CD14-positive monocyte (primary cell): ENCODE data around the gene SMARCD2. TPM values are rescaled to one million over a fixed set of nuclear protein-coding genes. Genes with fewer than 3 reads are reported as not detected.
A peak's percentile ranks its signal among the peaks of the same experiment; 100 is the strongest.

ENCODE experiments used
- DNase-seq, 3 donors: peaks; one replicate each; pipeline ENCODE4 v3.0.0-alpha.2; 2011 to 2022
- H2AFZ ChIP-seq: 2 replicates; pipeline ENCODE4 v1.6.0; 2012; ENCODE audit warnings: mild to moderate bottlenecking, low read depth, low read length, inconsistent platforms; ENCODE audit not compliant: insufficient read depth, poor library complexity, severe bottlenecking
- H3K27ac ChIP-seq, 2 donors: 1 replicate in 1 of 2; 2 replicates in 1 of 2; pipeline ENCODE4 v1.5.1; 2012 to 2013; ENCODE audit warnings: low read length in 2 of 2, control low read depth in 1 of 2, inconsistent platforms in 1 of 2, low read depth in 1 of 2, mild to moderate bottlenecking in 1 of 2
- H3K27me3 ChIP-seq, 2 donors: one replicate each; pipeline versions ENCODE4 v1.6.0 to v1.6.1; 2011 to 2013; ENCODE audit warnings: low read length in 2 of 2; ENCODE audit not compliant: control insufficient read depth in 2 of 2, insufficient read depth in 2 of 2
- H3K36me3 ChIP-seq, 2 donors: replicated peaks in 1 of 2; 1 replicate in 1 of 2; 2 replicates in 1 of 2; pipeline versions ENCODE4 v1.5.1 to v1.6.1; 2012 to 2013; ENCODE audit warnings: low read length in 2 of 2, control low read depth in 1 of 2, inconsistent platforms in 1 of 2, mild to moderate bottlenecking in 1 of 2; ENCODE audit not compliant: insufficient read depth in 2 of 2, control insufficient read depth in 1 of 2
- H3K4me1 ChIP-seq, 2 donors: 1 replicate in 1 of 2; 2 replicates in 1 of 2; pipeline versions ENCODE4 v1.5.1 to v1.6.1; 2012 to 2013; ENCODE audit warnings: low read length in 2 of 2, control low read depth in 1 of 2, inconsistent platforms in 1 of 2, mild to moderate bottlenecking in 1 of 2, moderate library complexity in 1 of 2; ENCODE audit not compliant: insufficient read depth in 2 of 2, control insufficient read depth in 1 of 2
- H3K4me2 ChIP-seq: replicated peaks from 2 replicates; pipeline ENCODE3; 2012; ENCODE audit warnings: low read length, moderate library complexity, mild to moderate bottlenecking; ENCODE audit not compliant: poor library complexity, severe bottlenecking; ENCODE audit errors: extremely low read depth
- H3K4me3 ChIP-seq, 3 experiments: fragments of 200-600 bp in 1 of 3; sonication (generic) in 1 of 3; replicated peaks in 1 of 3; 1 replicate in 2 of 3; 2 replicates in 1 of 3; pipeline ENCODE4 v1.5.1; 2011 to 2013; ENCODE audit warnings: low read length in 3 of 3, mild to moderate bottlenecking in 3 of 3, control low read depth in 2 of 3, low read depth in 2 of 3, inconsistent platforms in 1 of 3, moderate library complexity in 1 of 3
- H3K79me2 ChIP-seq: 2 replicates; pipeline ENCODE4 v1.6.0; 2012; ENCODE audit warnings: mild to moderate bottlenecking, control low read depth, inconsistent platforms, low read length, moderate library complexity; ENCODE audit not compliant: insufficient read depth
- H3K9ac ChIP-seq: 2 replicates; pipeline ENCODE4 v1.6.0; 2017; ENCODE audit warnings: low read length, mild to moderate bottlenecking; ENCODE audit not compliant: insufficient read depth, poor library complexity, severe bottlenecking
- H3K9me3 ChIP-seq, 2 donors: replicated peaks in 1 of 2; 1 replicate in 1 of 2; 2 replicates in 1 of 2; pipeline versions ENCODE4 v1.5.1 to v1.6.1; 2012 to 2013; ENCODE audit warnings: low read length in 2 of 2, control low read depth in 1 of 2; ENCODE audit not compliant: control insufficient read depth in 1 of 2, insufficient read depth in 1 of 2
- H4K20me1 ChIP-seq: 2 replicates; pipeline ENCODE4 v1.6.0; 2012; ENCODE audit warnings: mild to moderate bottlenecking, low read length, control low read depth, moderate library complexity; ENCODE audit not compliant: insufficient read depth
- H3K27ac Mint-ChIP-seq, 7 donors: one replicate each; pipeline ENCODE4 v1.8.0; 2020; ENCODE audit warnings: mild to moderate bottlenecking in 7 of 7, mixed read lengths in 7 of 7, moderate library complexity in 6 of 7, inconsistent platforms in 2 of 7
- H3K27me3 Mint-ChIP-seq, 3 donors: one replicate each; pipeline ENCODE4 v1.8.0; 2021 to 2022; ENCODE audit warnings: low read depth in 3 of 3, mild to moderate bottlenecking in 3 of 3, mixed read lengths in 3 of 3, moderate library complexity in 3 of 3, inconsistent platforms in 1 of 3
- H3K36me3 Mint-ChIP-seq, 2 donors: one replicate each; pipeline ENCODE4 v1.8.0; 2020; ENCODE audit warnings: mixed read lengths in 2 of 2, inconsistent platforms in 1 of 2, mild to moderate bottlenecking in 1 of 2
- H3K4me1 Mint-ChIP-seq: one replicate; pipeline ENCODE4 v1.8.0; 2020; ENCODE audit warnings: mild to moderate bottlenecking, mixed read lengths
- H3K4me3 Mint-ChIP-seq, 2 donors: one replicate each; pipeline ENCODE4 v1.8.0; 2020; ENCODE audit warnings: mild to moderate bottlenecking in 2 of 2, mixed read lengths in 2 of 2, moderate library complexity in 1 of 2
- H3K9me3 Mint-ChIP-seq, 7 donors: one replicate each; pipeline ENCODE4 v1.8.0; 2020 to 2022; ENCODE audit warnings: mixed read lengths in 7 of 7, mild to moderate bottlenecking in 6 of 7, moderate library complexity in 6 of 7, inconsistent platforms in 2 of 7
- WGBS: methylation state at CpG from one replicate; pipeline ENCODE4 v1.1.5; 2013; ENCODE audit warnings: missing lambda C conversion rate; ENCODE audit not compliant: insufficient coverage; 5-methylcytosine and 5-hydroxymethylcytosine counted together
- intact Hi-C, 2 donors: fragments of 100-400 bp; cut with micrococcal nuclease; formaldehyde crosslinking; loops; one replicate each; pipeline versions ENCODE4 v1.15.0 to v1.15.1; 2023
- polyA plus RNA-seq, 3 donors: library from polyadenylated mRNA; depleted of rRNA in 1 of 3; unstranded in 2 of 3; stranded (reverse) in 1 of 3; fragments of 300-500 nt in 2 of 3; fragments of >200 nt in 1 of 3; fragmentation: Illumina TruSeq in 2 of 3; gene quantifications; 1 replicate in 2 of 3; 2 replicates in 1 of 3; pipeline ENCODE4 v1.2.3, GENCODE V29; 2012 to 2021
- TF ChIP-seq, protein P1 (sequence below): fragments of 200-600 bp; IDR thresholded peaks from one replicate; pipeline ENCODE4 v1.8.0; 2022; ENCODE audit warnings: antibody characterized with exemption, mild to moderate bottlenecking

Gene SMARCD2
- polyA plus RNA-seq, 3 donors: 60.2 to 77.9 (median 64.0) TPM

DNA sequence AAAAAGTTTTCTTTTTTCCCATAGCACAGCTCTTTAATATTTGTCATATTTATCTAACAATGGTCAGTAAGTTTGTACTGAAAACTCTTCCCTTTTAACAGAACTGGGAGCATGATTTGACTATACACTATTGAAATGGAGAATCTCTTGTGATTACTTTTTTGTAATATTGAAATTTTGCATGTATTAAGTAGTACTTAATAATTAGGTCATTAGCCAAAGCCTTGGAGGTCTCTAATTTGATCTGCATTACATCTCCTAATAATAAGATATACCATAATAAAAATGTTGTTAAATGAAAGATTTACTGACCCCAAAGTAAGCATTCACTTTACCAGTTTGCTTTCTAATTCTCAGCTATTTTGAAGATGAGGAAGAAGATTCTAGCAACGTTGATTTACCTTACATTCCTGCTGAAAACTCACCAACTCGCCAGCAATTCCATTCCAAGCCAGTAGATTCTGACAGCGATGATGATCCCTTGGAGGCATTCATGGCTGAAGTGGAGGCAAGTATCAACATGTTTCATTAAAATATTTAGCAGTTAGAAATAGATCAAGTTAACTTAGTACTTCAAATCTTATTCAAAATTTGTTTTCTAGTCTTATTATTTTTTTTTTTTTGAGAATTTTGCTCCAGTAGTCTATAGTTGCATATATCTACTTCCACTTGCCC, 50.3 kb downstream of the SMARCD2 start:
- TF ChIP-seq, protein P1, sequence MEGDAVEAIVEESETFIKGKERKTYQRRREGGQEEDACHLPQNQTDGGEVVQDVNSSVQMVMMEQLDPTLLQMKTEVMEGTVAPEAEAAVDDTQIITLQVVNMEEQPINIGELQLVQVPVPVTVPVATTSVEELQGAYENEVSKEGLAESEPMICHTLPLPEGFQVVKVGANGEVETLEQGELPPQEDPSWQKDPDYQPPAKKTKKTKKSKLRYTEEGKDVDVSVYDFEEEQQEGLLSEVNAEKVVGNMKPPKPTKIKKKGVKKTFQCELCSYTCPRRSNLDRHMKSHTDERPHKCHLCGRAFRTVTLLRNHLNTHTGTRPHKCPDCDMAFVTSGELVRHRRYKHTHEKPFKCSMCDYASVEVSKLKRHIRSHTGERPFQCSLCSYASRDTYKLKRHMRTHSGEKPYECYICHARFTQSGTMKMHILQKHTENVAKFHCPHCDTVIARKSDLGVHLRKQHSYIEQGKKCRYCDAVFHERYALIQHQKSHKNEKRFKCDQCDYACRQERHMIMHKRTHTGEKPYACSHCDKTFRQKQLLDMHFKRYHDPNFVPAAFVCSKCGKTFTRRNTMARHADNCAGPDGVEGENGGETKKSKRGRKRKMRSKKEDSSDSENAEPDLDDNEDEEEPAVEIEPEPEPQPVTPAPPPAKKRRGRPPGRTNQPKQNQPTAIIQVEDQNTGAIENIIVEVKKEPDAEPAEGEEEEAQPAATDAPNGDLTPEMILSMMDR: no peak
- intact Hi-C loops: no loop called here
- Mint-ChIP-seq H3K4me1 (no peaks in the 10 kb centered on the region), H3K27me3 (no peaks in the 10 kb centered on the region), H3K9me3 (no peaks in the 10 kb centered on the region), H3K4me3 (no peak overlapping the region), H3K27ac (peak overlapping the region in 1 of 7 donors; percentile 44), H3K36me3 (peaks cover 64 to 91% of the 10 kb centered on the region in 2 donors)
- Histone ChIP-seq H3K9me3 (no peaks in the 10 kb centered on the region), H3K9ac (no peak overlapping the region), H3K4me3 (no peak overlapping the region), H3K27ac (no peak overlapping the region), H3K4me1 (no peaks in the 10 kb centered on the region), H4K20me1 (peaks cover 84% of the 10 kb centered on the region), H3K4me2 (no peak overlapping the region), H3K27me3 (no peaks in the 10 kb centered on the region), H3K36me3 (peaks cover 85 to 98% of the 10 kb centered on the region in 2 donors), H2AFZ (no peak overlapping the region), H3K79me2 (peaks cover 61% of the 10 kb centered on the region)
- no CpG with 5 or more reads among the region's 3 CpGs for WGBS
- DNase-seq: no peak

- no peak overlapping the region for H3K9ac ChIP-seq
- Mint-ChIP-seq H3K27me3 (no peaks in the 10 kb centered on the region), H3K9me3 (no peaks in the 10 kb centered on the region), H3K4me1 (no peaks in the 10 kb centered on the region), H3K4me3 (no peak overlapping the region), H3K27ac (no peak overlapping the region), H3K36me3 (peaks cover 47 to 78% of the 10 kb centered on the region in 2 donors)
- no peak overlapping the region for H2AFZ ChIP-seq
- intact Hi-C loops: no loop called here
- no peaks in the 10 kb centered on the region for H3K4me1 ChIP-seq
- H3K9me3 ChIP-seq: no peaks in the 10 kb centered on the region
- peaks cover 74 to 97% of the 10 kb centered on the region in 2 donors for H3K36me3 ChIP-seq
- H3K4me3 ChIP-seq: no peak overlapping the region
- H3K27me3 ChIP-seq: no peaks in the 10 kb centered on the region
- peaks cover 66% of the 10 kb centered on the region for H3K79me2 ChIP-seq
- DNase-seq: no peak
- H4K20me1 ChIP-seq: peaks cover 87% of the 10 kb centered on the region
- 96% methylated on average over 4 of the region's 6 CpGs for WGBS
- no peak overlapping the region for H3K27ac ChIP-seq
- TF ChIP-seq, protein P1: no peak
- no peak overlapping the region for H3K4me2 ChIP-seq
These were observed 52.4 kb downstream of the SMARCD2 start for GRCh38 chr17:63790057-63790456.
